ENCODE measurements around the gene ULBP1. TPM values are rescaled to one million over a fixed set of nuclear protein-coding genes. Genes with fewer than 3 reads are reported as not detected.
A peak's percentile ranks its signal among the peaks of the same experiment; 100 is the strongest.
"Not testable (repeated sequence)": the region's sequence is repeated elsewhere in the genome, so short reads cannot be mapped to it uniquely, and the experiment has no call there.

The ULBP1 gene
- total RNA-seq, 1 experiment from 2014 or later, result 1.6 TPM

GRCh38 chr6:149942461-149942829, 21.3 kb upstream of the ULBP1 start:
- Histone ChIP-seq H4K91ac (ENCODE audit: insufficient read length, low read depth, low read length) (no peak overlapping the region), H2BK12ac (ENCODE audit: insufficient read length, low read depth, low read length) (no peak overlapping the region), H4K20me1 (ENCODE audit: control insufficient read depth, insufficient read depth, insufficient read length) (no peaks in the 10 kb centered on the region), H3K4me2 (ENCODE audit: insufficient read depth, insufficient read length, low read length) (peak overlapping the region; percentile 60), H2AFZ (ENCODE audit: low read length) (no peak overlapping the region), H3K23ac (ENCODE audit: insufficient read length, low read depth, low read length) (no peak overlapping the region), H3T11ph (ENCODE audit: low read length) (no peak overlapping the region), H3K79me2 (ENCODE audit: insufficient read depth, low read length) (no peaks in the 10 kb centered on the region), H3K4me1 (ENCODE audit: insufficient read depth, low read length) (no peaks in the 10 kb centered on the region), H3K27me3 (ENCODE audit: insufficient read depth, low read length) (peaks cover 59% of the 10 kb centered on the region), H3K23me2 (ENCODE audit: insufficient read length, low read depth, low read length, poor library complexity, severe bottlenecking) (peaks cover 20% of the 10 kb centered on the region), H2BK5ac (ENCODE audit: insufficient read length, low read length) (no peak overlapping the region), H2BK20ac (ENCODE audit: low read depth, low read length, poor library complexity, severe bottlenecking) (no peak overlapping the region), H3K9me3 (ENCODE audit: control insufficient read depth, low read depth, low read length) (no peaks in the 10 kb centered on the region), H3K18ac (ENCODE audit: insufficient read length, low read depth, low read length) (no peak overlapping the region), H3K9ac (ENCODE audit: extremely low read depth, insufficient read length, low read length) (no peak overlapping the region), H3K27ac (ENCODE audit: insufficient read length, low read depth, low read length) (no peak overlapping the region), H2AK5ac (ENCODE audit: insufficient read length, low read length) (no peak overlapping the region), H4K5ac (ENCODE audit: insufficient read length, low read depth, low read length) (no peak overlapping the region), H2BK15ac (ENCODE audit: low read depth, low read length) (no peak overlapping the region), H3K56ac (ENCODE audit: insufficient read length, low read depth, low read length) (no peak overlapping the region), H4K8ac (replicated peaks; ENCODE audit: insufficient read length, low read depth, low read length) (no peak overlapping the region), H2BK120ac (ENCODE audit: low read depth, low read length, poor library complexity, severe bottlenecking) (no peak overlapping the region), H3K79me1 (ENCODE audit: insufficient read depth, low read depth, low read length, poor library complexity, severe bottlenecking) (no peaks in the 10 kb centered on the region), H3K14ac (ENCODE audit: insufficient read depth, low read length) (no peak overlapping the region), H3K4ac (ENCODE audit: low read depth, low read length) (no peak overlapping the region)
- no peak for DNase-seq
- Mint-ChIP-seq H3K4me1 (peaks cover 12 to 14% of the 10 kb centered on the region in 2 experiments), H3K9me3 (peaks cover 0 to 9% of the 10 kb centered on the region in 2 experiments; a peak in 2 of 5 replicates), H3K27ac (no peak overlapping the region), H3K27me3 (ENCODE audit: low read depth) (peaks cover 91% of the 10 kb centered on the region), H3K36me3 (ENCODE audit: insufficient read depth in 1 of 3, low read depth in 3 of 3) (peaks cover 0 to 4% (median 3%) of the 10 kb centered on the region in 3 experiments; a peak in 3 of 7 replicates), H3K4me3 (peak overlapping the region; percentile 71 to 88)
- TF ChIP-seq CTCF (conservative IDR thresholded peaks at IDR 0.05), result no peak
- WGBS (ENCODE audit: extremely low coverage, insufficient read length, low lambda C conversion rate), result no CpG with 5 or more reads among the region's 13 CpGs

- H3K79me1 ChIP-seq (ENCODE audit: insufficient read depth, low read depth, low read length, poor library complexity, severe bottlenecking); H2BK120ac ChIP-seq (ENCODE audit: low read depth, low read length, poor library complexity, severe bottlenecking); H3T11ph ChIP-seq (ENCODE audit: low read length); H2BK15ac ChIP-seq (ENCODE audit: low read depth, low read length); H3K56ac ChIP-seq (ENCODE audit: insufficient read length, low read depth, low read length); H3K79me2 ChIP-seq (ENCODE audit: insufficient read depth, low read length); H2BK5ac ChIP-seq (ENCODE audit: insufficient read length, low read length); H3K9me3 Mint-ChIP-seq; H3K4me2 ChIP-seq (ENCODE audit: insufficient read depth, insufficient read length, low read length); H2AK5ac ChIP-seq (ENCODE audit: insufficient read length, low read length); H3K4me1 ChIP-seq (ENCODE audit: insufficient read depth, low read length); H4K8ac ChIP-seq (replicated peaks; ENCODE audit: insufficient read length, low read depth, low read length); H3K9ac ChIP-seq (ENCODE audit: extremely low read depth, insufficient read length, low read length); H3K27ac ChIP-seq (ENCODE audit: insufficient read length, low read depth, low read length); H3K14ac ChIP-seq (ENCODE audit: insufficient read depth, low read length); H4K91ac ChIP-seq (ENCODE audit: insufficient read length, low read depth, low read length); H3K9me3 ChIP-seq (ENCODE audit: control insufficient read depth, low read depth, low read length); H3K23ac ChIP-seq (ENCODE audit: insufficient read length, low read depth, low read length); H3K4ac ChIP-seq (ENCODE audit: low read depth, low read length); H3K4me3 Mint-ChIP-seq; H3K18ac ChIP-seq (ENCODE audit: insufficient read length, low read depth, low read length); H3K36me3 Mint-ChIP-seq (ENCODE audit: insufficient read depth in 1 of 3, low read depth in 3 of 3); H4K20me1 ChIP-seq (ENCODE audit: control insufficient read depth, insufficient read depth, insufficient read length); H2BK12ac ChIP-seq (ENCODE audit: insufficient read length, low read depth, low read length); H3K27ac Mint-ChIP-seq; DNase-seq; H2AFZ ChIP-seq (ENCODE audit: low read length); H2BK20ac ChIP-seq (ENCODE audit: low read depth, low read length, poor library complexity, severe bottlenecking); H4K5ac ChIP-seq (ENCODE audit: insufficient read length, low read depth, low read length): not testable (repeated sequence)
- WGBS (ENCODE audit: extremely low coverage, insufficient read length, low lambda C conversion rate), result no CpG with 5 or more reads among the region's 5 CpGs
- Histone ChIP-seq H3K27me3 (ENCODE audit: insufficient read depth, low read length) (peaks cover 54% of the 10 kb centered on the region), H3K23me2 (ENCODE audit: insufficient read length, low read depth, low read length, poor library complexity, severe bottlenecking) (peaks cover 18% of the 10 kb centered on the region)
- H3K4me1 Mint-ChIP-seq, result peaks cover 10 to 12% of the 10 kb centered on the region in 2 experiments
- H3K27me3 Mint-ChIP-seq (ENCODE audit: low read depth), result peaks cover 90% of the 10 kb centered on the region
Measured at GRCh38 chr6:149943321-149943720, 20.4 kb upstream of the ULBP1 start.

Measured in H9 (cell line).